ENCODE data around the gene KRT78.
A peak's percentile ranks its signal among the peaks of the same experiment; 100 is the strongest.

The KRT78 gene

GRCh38 chr12:52873513-52873831 is 24.7 kb upstream of the KRT78 start:
- peak overlapping the region; percentile 66 to 80 (median 76) for H3K4me3 Mint-ChIP-seq
- peak overlapping the region; percentile 79 to 84 (median 79) for H3K27ac Mint-ChIP-seq
- TF ChIP-seq CTCF (IDR thresholded peaks at IDR 0.05; ENCODE audit: unreplicated experiment in 3 of 3) = no peak
- no peaks in the 10 kb centered on the region for H3K9me3 Mint-ChIP-seq
- H3K36me3 Mint-ChIP-seq (ENCODE audit: low read depth) = no peaks in the 10 kb centered on the region
- peaks cover 33% of the 10 kb centered on the region for H3K27me3 Mint-ChIP-seq (ENCODE audit: low read depth)
- peaks cover 40% of the 10 kb centered on the region for H3K4me1 Mint-ChIP-seq

- Mint-ChIP-seq H3K27me3 (ENCODE audit: low read depth) (peaks cover 33% of the 10 kb centered on the region), H3K36me3 (ENCODE audit: low read depth) (no peaks in the 10 kb centered on the region), H3K4me1 (peaks cover 37% of the 10 kb centered on the region), H3K9me3 (no peaks in the 10 kb centered on the region), H3K27ac (peak overlapping the region; percentile 79 to 84 (median 79)), H3K4me3 (peak overlapping the region; percentile 66 to 80 (median 76))
- TF ChIP-seq CTCF (IDR thresholded peaks at IDR 0.05; ENCODE audit: unreplicated experiment in 3 of 3) = no peak
Observed at GRCh38 chr12:52872644-52873389, 24.0 kb upstream of the KRT78 start.

DNA sequence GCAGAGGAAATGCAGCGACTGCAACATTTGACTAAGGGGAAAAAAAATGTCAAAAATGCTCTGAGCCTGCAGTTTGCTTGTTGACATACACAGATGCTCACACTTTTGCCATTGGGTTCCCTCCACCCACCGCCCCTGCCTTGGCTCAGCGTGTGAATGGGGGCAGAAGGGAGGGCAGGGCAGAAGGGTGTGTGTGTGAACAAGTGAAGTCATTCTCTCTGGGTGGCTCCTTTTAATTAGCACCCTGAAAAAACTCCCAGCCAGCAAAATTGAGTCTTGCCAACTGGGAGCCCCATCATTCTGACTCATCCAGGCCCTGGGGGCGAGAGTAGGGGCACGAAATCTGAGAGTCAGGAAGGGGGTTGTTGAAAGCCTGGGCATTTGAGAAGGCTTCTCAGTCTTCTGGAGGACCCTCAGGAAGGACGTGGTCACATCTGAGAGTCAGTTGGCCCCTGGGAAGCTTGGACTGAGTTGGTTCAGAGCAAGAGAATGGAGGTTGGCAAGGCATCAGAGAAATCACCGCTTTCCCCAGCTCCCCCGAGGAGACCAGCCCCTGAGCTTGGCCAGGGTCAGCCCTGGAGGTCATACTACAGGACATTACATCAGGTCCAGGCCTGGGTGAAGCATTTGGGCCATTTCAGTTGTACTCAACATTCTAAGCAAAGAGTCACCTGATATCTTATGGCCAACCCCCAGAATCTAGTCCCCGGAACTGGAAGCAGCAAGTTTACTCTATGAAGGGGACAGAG is 22.7 kb upstream of the KRT78 start:
- Mint-ChIP-seq H3K9me3 (no peaks in the 10 kb centered on the region), H3K36me3 (ENCODE audit: low read depth) (no peaks in the 10 kb centered on the region), H3K4me1 (peaks cover 32% of the 10 kb centered on the region), H3K27ac (peak overlapping the region; percentile 61 to 90 (median 66)), H3K4me3 (peak overlapping the region in 1 of 3 experiments; percentile 35), H3K27me3 (ENCODE audit: low read depth) (peaks cover 33% of the 10 kb centered on the region)
- no peak for TF ChIP-seq CTCF (IDR thresholded peaks at IDR 0.05; ENCODE audit: unreplicated experiment in 3 of 3)

DNA sequence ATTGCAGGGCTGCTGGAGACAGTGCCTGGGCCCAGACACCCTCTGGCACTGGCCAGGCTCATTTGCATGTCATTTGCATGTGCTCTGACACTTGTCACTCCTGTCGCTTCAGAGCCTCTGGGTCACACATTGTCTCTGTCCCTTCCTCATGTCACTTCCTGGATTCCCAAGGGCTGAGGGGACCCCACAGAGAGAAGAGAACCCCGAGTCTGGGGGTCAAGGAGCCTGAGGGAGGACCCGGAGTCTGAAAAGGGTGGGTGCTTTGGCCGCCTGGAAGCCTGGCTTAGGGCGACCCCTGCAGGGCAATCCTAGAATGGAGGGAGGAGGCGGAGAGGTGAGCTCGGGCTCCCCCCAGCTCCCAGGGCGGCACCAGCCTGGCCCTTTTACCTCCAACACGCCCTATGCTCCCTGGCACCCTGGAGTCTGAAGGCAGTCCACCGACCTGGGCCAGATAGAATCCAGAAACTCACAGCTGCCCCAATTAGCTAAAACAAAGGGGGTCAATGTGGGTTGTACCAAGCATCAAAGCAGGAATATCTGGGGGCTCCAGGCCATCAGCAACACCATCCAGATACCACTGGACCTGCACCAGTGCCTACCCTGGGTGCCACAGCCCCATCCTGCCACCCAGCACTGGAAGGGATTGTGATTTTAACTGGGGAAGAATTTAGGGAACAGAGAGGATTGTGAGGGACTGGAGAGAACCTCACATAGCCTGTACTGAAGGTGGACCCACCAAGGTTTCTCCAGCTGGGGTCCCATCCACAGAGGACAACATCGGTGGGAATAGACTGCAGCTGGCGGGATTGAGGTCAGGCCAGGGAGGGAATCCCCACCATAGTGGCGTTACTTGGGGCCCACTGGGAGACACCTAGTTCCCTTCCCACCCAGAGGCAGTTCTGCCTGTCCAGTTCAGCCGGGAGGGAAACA is 21.8 kb upstream of the KRT78 start:
- H3K27me3 Mint-ChIP-seq (ENCODE audit: low read depth) = peaks cover 33% of the 10 kb centered on the region
- H3K9me3 Mint-ChIP-seq = no peaks in the 10 kb centered on the region
- H3K27ac Mint-ChIP-seq = peak overlapping the region; percentile 61 to 90 (median 62)
- TF ChIP-seq CTCF (IDR thresholded peaks at IDR 0.05; ENCODE audit: unreplicated experiment in 3 of 3) = peak; percentile 57 to 70 (median 62)
- peaks cover 26% of the 10 kb centered on the region for H3K4me1 Mint-ChIP-seq
- H3K36me3 Mint-ChIP-seq (ENCODE audit: low read depth) = no peaks in the 10 kb centered on the region
- H3K4me3 Mint-ChIP-seq = peak overlapping the region in 1 of 3 experiments; percentile 35

DNA sequence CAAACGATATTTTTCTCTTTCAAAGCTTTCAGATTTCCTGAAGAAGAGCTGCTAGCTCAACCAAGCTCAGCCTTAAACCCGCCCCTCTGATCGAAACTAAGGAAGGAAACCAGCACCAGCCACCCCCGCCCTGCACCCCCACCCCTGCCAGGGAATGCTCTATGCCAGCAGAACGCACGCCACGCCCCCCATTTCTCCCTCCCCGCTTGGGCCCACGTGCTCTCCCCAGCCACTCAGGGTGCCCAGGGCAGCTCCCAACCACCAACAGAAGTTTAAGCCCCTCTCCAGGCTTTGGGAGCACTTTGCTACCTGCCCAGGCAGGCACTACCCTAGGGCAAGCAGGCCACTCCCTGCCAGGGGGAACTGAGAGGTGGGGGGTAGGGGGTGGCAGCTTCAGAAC is 18.8 kb upstream of the KRT78 start:
- Mint-ChIP-seq H3K4me3 (no peak overlapping the region), H3K4me1 (peaks cover 15% of the 10 kb centered on the region)

More for the DNA sequence above, 18.8 kb upstream of the KRT78 start:
- Mint-ChIP-seq H3K36me3 (ENCODE audit: low read depth) (no peaks in the 10 kb centered on the region), H3K9me3 (no peaks in the 10 kb centered on the region), H3K27ac (no peak overlapping the region), H3K27me3 (ENCODE audit: low read depth) (peaks cover 15% of the 10 kb centered on the region)
- no peak for TF ChIP-seq CTCF (IDR thresholded peaks at IDR 0.05; ENCODE audit: unreplicated experiment in 3 of 3)

All from nephron (organoid).